ENCODE results near the gene LIN28A.

The LIN28A gene

GRCh38 chr1:26434161-26434752, 23.6 kb downstream of the LIN28A start:
- no peak for DNase-seq (ENCODE audit: low spot score)

GRCh38 chr1:26438041-26438440, 27.4 kb downstream of the LIN28A start:
- DNase-seq (ENCODE audit: low spot score) = no peak

GRCh38 chr1:26440259-26440658, 29.6 kb downstream of the LIN28A start:
- DNase-seq (ENCODE audit: low spot score) = no peak

GRCh38 chr1:26449868-26450267, 39.3 kb downstream of the LIN28A start:
- no peak for DNase-seq (ENCODE audit: low spot score)

GRCh38 chr1:26450908-26451307, 40.3 kb downstream of the LIN28A start:
- no peak for DNase-seq (ENCODE audit: low spot score)

- DNase-seq (ENCODE audit: low spot score) = no peak
Observed at GRCh38 chr1:26452459-26453183, 42.0 kb downstream of the LIN28A start.

- no peak for DNase-seq (ENCODE audit: low spot score)
Observed at GRCh38 chr1:26459148-26459547, 48.5 kb downstream of the LIN28A start.

GRCh38 chr1:26459573-26460031, 49.0 kb downstream of the LIN28A start:
- DNase-seq (ENCODE audit: low spot score) = no peak

GRCh38 chr1:26468911-26469310, 58.3 kb downstream of the LIN28A start:
- DNase-seq (ENCODE audit: low spot score) = no peak

GRCh38 chr1:26469558-26469957, 58.9 kb downstream of the LIN28A start:
- no peak for DNase-seq (ENCODE audit: low spot score)

- no peak for DNase-seq (ENCODE audit: low spot score)
Observed at GRCh38 chr1:26470878-26471497, 60.4 kb downstream of the LIN28A start.

- peak; percentile 29 for DNase-seq (ENCODE audit: low spot score)
Observed at GRCh38 chr1:26471498-26472319, 61.1 kb downstream of the LIN28A start.

GRCh38 chr1:26472320-26472900, 61.8 kb downstream of the LIN28A start, which contains the start of gene HMGN2:
TSS of gene HMGN2 (plus strand) at chr1:26472440. CDS start at chr1:26472613, 173 bp downstream.
- peak; percentile 85 for DNase-seq (ENCODE audit: low spot score)

- DNase-seq (ENCODE audit: low spot score) = peak; percentile 96
Observed at GRCh38 chr1:26472901-26473845, 62.6 kb downstream of the LIN28A start.

- DNase-seq (ENCODE audit: low spot score) = no peak
Observed at GRCh38 chr1:26474818-26475217, 64.2 kb downstream of the LIN28A start.

GRCh38 chr1:26475989-26476388, 65.4 kb downstream of the LIN28A start:
- DNase-seq (ENCODE audit: low spot score) = no peak

- no peak for DNase-seq (ENCODE audit: low spot score)
Observed at GRCh38 chr1:26476958-26477357, 66.3 kb downstream of the LIN28A start.

- no peak for DNase-seq (ENCODE audit: low spot score)
Observed at GRCh38 chr1:26477446-26478152, 67.0 kb downstream of the LIN28A start.

- no peak for DNase-seq (ENCODE audit: low spot score)
Observed at GRCh38 chr1:26478159-26478558, 67.5 kb downstream of the LIN28A start.

GRCh38 chr1:26478988-26479387, 68.4 kb downstream of the LIN28A start:
- DNase-seq (ENCODE audit: low spot score) = no peak
